Measurements from ENCODE around the gene DNAJC11. TPM values are rescaled to one million over a fixed set of nuclear protein-coding genes. Genes with fewer than 3 reads are reported as not detected.

Gene DNAJC11
- total RNA-seq, 1 donor from 2014 or later, result 47.6 TPM

DNA sequence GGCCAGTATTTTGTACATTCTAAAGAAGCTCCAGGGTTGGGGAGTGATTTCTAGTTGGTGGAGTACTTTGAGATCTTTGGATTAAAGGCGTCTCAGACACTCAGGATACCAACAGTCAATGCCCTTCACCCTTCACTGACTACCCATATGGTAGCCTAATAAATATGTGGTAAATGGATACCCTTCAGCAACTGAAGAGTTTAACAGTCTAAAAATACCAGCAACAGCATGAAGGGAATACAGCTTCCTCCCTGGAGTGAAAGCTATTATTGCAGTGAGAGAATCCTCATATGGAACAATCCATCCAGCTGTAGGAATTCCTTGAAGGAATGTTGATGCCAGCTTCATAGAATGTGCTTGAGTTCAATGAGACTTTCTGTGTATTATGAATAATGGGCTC is 26.8 kb downstream of the DNAJC11 start:
- peaks cover 3% of the 10 kb centered on the region for H3F3A ChIP-seq (ENCODE audit: low read depth)
- no peak overlapping the region for H3K27ac Mint-ChIP-seq
- H3K9me3 ChIP-seq (ENCODE audit: low read depth), result no peaks in the 10 kb centered on the region
- peaks cover 17% of the 10 kb centered on the region for H3K36me3 Mint-ChIP-seq
- H3K27me3 ChIP-seq, result no peaks in the 10 kb centered on the region
- H3K27me3 Mint-ChIP-seq (ENCODE audit: insufficient read depth, low read depth), result no peaks in the 10 kb centered on the region
- no peak overlapping the region for H3K9ac ChIP-seq
- no peaks in the 10 kb centered on the region for H3K36me3 ChIP-seq
- no peaks in the 10 kb centered on the region for H3K79me2 ChIP-seq (ENCODE audit: low read depth)
- H3K9me3 Mint-ChIP-seq, result no peaks in the 10 kb centered on the region
- no peak for DNase-seq (ENCODE audit: low spot score)
- no peaks in the 10 kb centered on the region for H4K20me1 ChIP-seq (ENCODE audit: low read depth)
- no peak overlapping the region for H3K27ac ChIP-seq
- TF ChIP-seq, protein P1, sequence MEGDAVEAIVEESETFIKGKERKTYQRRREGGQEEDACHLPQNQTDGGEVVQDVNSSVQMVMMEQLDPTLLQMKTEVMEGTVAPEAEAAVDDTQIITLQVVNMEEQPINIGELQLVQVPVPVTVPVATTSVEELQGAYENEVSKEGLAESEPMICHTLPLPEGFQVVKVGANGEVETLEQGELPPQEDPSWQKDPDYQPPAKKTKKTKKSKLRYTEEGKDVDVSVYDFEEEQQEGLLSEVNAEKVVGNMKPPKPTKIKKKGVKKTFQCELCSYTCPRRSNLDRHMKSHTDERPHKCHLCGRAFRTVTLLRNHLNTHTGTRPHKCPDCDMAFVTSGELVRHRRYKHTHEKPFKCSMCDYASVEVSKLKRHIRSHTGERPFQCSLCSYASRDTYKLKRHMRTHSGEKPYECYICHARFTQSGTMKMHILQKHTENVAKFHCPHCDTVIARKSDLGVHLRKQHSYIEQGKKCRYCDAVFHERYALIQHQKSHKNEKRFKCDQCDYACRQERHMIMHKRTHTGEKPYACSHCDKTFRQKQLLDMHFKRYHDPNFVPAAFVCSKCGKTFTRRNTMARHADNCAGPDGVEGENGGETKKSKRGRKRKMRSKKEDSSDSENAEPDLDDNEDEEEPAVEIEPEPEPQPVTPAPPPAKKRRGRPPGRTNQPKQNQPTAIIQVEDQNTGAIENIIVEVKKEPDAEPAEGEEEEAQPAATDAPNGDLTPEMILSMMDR (IDR thresholded peaks at IDR 0.05), result no peak
- TF ChIP-seq EZH2 (IDR thresholded peaks at IDR 0.05), result no peak
- no peak for TF ChIP-seq EZH2phosphoT487 (IDR thresholded peaks at IDR 0.05)
- no peaks in the 10 kb centered on the region for H3K4me1 ChIP-seq
- no peak overlapping the region for H3K4me2 ChIP-seq
- no peak overlapping the region for H3K4me3 Mint-ChIP-seq
- no peaks in the 10 kb centered on the region for H3K4me1 Mint-ChIP-seq
- H2AFZ ChIP-seq (replicated peaks), result no peak overlapping the region
- no peak overlapping the region for H3K4me3 ChIP-seq

DNA sequence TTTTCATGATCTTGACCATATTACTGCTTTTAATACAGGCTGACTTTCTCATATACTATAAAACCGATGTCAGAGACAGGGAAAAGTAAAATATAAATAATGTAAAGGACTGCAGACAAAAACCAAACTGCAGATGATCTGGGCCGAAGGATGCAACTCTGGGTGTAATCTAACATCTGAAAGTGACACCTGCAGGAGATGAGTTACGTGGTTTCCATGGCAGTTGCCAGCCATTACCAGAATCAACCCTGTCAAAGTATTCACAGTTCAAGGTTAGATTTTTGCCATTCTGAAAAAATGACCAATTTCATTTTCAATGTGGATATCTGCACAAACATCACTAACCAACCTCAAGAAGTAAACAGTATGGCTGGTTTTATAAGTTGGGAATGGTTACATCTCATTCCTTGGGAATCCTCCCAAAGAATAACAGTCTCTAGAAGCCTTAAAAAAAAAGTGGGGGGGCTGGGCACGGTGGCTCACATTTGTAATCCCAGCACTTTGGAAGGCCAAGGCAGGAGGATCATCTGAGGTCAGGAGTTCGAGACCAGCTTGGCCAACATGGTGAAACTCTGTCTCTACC is 27.7 kb downstream of the DNAJC11 start:
- Histone ChIP-seq H2AFZ (replicated peaks) (no peak overlapping the region), H3K4me1 (no peaks in the 10 kb centered on the region), H3K4me3 (no peak overlapping the region), H3K4me2 (no peak overlapping the region), H3K27ac (no peak overlapping the region), H4K20me1 (ENCODE audit: low read depth) (no peaks in the 10 kb centered on the region), H3K36me3 (no peaks in the 10 kb centered on the region), H3F3A (ENCODE audit: low read depth) (peaks cover 3% of the 10 kb centered on the region), H3K9ac (no peak overlapping the region), H3K9me3 (ENCODE audit: low read depth) (no peaks in the 10 kb centered on the region), H3K27me3 (no peaks in the 10 kb centered on the region), H3K79me2 (ENCODE audit: low read depth) (no peaks in the 10 kb centered on the region)
- TF ChIP-seq EZH2phosphoT487 (IDR thresholded peaks at IDR 0.05) (no peak), EZH2 (IDR thresholded peaks at IDR 0.05) (no peak)
- TF ChIP-seq, protein P1 (IDR thresholded peaks at IDR 0.05), result no peak
- Mint-ChIP-seq H3K4me3 (no peak overlapping the region), H3K27me3 (ENCODE audit: insufficient read depth, low read depth) (no peaks in the 10 kb centered on the region), H3K9me3 (no peaks in the 10 kb centered on the region), H3K36me3 (peaks cover 17% of the 10 kb centered on the region), H3K27ac (no peak overlapping the region), H3K4me1 (no peaks in the 10 kb centered on the region)
- no peak for DNase-seq (ENCODE audit: low spot score)

DNA sequence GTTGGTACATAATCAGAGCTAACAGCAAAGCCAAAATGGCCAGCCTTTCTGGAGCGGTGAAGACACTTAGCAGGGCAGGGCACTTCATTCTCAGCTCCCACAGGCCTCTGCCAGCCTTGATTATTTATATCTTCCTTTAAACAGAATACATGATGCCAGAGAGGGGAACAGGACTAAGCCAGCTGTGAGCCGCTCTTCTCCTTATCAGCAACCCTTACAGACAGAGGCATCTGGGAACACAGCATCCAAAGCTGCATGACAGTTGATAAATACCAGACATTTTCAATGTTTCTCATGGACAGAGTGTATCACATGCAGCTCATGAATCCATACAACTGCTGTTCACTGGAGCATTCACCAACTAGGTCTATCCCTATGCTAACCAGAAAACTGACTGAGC is 29.1 kb downstream of the DNAJC11 start:
- TF ChIP-seq EZH2phosphoT487 (IDR thresholded peaks at IDR 0.05), result no peak
- TF ChIP-seq, protein P1 (IDR thresholded peaks at IDR 0.05), result no peak
- no peak for TF ChIP-seq EZH2 (IDR thresholded peaks at IDR 0.05)

More for the DNA sequence above, 29.1 kb downstream of the DNAJC11 start:
- Histone ChIP-seq H3K27ac (no peak overlapping the region), H3K9ac (no peak overlapping the region), H3K4me1 (no peaks in the 10 kb centered on the region), H3K79me2 (ENCODE audit: low read depth) (no peaks in the 10 kb centered on the region), H2AFZ (replicated peaks) (no peak overlapping the region), H3K4me3 (no peak overlapping the region), H3K36me3 (no peaks in the 10 kb centered on the region), H3K27me3 (no peaks in the 10 kb centered on the region), H3K9me3 (ENCODE audit: low read depth) (no peaks in the 10 kb centered on the region), H3F3A (ENCODE audit: low read depth) (peaks cover 3% of the 10 kb centered on the region), H4K20me1 (ENCODE audit: low read depth) (no peaks in the 10 kb centered on the region), H3K4me2 (no peak overlapping the region)
- H3K4me3 Mint-ChIP-seq, result no peak overlapping the region
- H3K27ac Mint-ChIP-seq, result no peak overlapping the region
- H3K9me3 Mint-ChIP-seq, result no peaks in the 10 kb centered on the region
- no peaks in the 10 kb centered on the region for H3K4me1 Mint-ChIP-seq
- H3K36me3 Mint-ChIP-seq, result peaks cover 18% of the 10 kb centered on the region
- H3K27me3 Mint-ChIP-seq (ENCODE audit: insufficient read depth, low read depth), result no peaks in the 10 kb centered on the region
- DNase-seq (ENCODE audit: low spot score), result no peak

Data from neural progenitor cell (in vitro differentiated cells).